HG02759 (cell line): Measurements from ENCODE around the gene ARPC5.
"Not testable (repeated sequence)": the region's sequence is repeated elsewhere in the genome, so short reads cannot be mapped to it uniquely, and the experiment has no call there.

Source experiments
- ATAC-seq: cut with Tn5 transposase; IDR thresholded peaks from one replicate; pipeline ENCODE4 v1.9.1; 2021; ENCODE audit warnings: mild to moderate bottlenecking, moderate library complexity; ENCODE audit not compliant: unreplicated experiment

ARPC5 gene

DNA sequence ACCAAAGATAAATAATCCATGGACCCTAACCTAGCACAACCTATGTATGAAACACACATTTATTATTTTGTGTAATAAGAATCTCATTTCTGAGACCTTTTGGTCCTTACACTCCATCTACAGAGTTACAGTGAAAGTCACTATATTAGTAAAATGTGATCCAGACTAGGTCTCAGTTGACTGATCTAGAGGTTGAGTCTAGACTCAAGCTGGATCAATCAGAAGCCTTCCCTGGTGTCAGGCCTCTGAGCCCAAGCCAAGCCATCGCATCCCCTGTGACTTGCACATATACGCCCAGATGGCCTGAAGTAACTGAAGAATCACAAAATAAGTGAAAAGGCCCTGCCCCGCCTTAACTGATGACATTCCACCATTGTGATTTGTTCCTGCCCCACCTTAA lies 22.6 kb downstream of the ARPC5 start:
- not testable (repeated sequence) for ATAC-seq

DNA sequence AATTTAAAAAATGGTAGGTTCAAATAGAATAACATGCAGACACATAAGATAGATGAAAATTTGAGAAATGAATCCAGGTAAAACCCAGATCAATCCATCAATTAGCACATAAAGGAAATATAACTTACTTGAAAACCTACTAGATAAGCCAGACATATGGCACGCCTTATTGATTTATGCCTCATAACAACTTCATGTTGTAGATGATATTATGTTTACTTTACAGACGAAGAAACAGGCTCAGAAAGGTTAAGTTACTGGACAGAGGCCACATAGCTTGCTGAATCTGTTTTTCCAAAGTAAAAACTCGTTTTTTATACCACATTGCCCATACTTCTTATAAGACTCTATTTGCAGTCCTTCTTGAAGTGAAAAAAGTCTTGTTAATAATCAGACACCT lies 23.2 kb downstream of the ARPC5 start:
- no peak for ATAC-seq

DNA sequence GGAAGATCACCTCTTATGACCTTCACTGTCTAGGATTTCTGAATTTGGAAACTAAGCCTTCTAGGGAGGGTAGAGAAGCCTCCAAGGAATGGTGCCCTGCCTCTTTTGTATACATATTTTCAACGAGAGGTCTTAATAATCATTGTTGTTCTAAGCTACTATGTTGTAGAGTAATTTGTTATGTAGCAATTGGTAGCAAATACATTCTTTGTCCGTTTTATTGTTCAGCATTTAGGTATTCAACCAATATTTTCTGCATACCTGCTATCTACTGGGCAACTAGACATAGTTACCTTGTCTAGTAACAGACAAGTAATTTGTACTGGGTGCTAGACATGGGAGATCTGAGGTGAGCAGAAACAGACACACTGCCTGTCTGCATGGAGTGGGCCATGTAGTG lies 24.6 kb downstream of the ARPC5 start:
- ATAC-seq: no peak

DNA sequence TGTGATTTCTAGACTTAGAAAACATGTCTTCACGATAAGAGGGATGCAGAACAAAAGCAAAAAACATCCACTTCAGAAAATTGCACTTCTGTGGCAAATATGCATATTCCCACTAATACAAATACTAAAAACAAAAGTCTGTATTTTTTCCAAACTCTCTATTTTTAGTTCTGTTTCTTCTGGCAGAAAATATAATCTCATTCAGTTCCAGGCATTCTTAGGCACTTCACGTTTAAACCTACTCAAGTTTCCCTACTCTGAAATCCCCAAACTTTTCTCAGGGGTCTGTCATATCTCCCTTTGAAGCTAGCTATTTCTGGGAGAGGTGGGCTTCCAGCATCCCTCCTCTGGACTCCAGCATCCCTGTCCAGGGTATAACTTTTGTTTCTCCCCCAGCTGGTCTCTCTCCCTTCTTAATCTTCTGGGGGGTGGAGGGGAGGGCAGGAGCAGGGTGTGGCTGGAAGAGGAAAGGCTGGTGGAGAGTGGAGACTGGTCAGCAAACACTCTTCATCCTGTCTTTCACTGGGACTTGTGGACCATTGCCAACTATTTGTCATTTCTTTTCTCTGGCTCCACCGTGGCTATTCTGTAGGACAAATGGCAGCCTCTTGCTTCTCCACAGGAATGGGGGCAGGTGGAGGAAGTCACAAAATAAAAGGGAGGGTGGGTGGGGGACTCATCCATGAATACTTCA lies 25.7 kb downstream of the ARPC5 start:
- ATAC-seq: no peak

DNA sequence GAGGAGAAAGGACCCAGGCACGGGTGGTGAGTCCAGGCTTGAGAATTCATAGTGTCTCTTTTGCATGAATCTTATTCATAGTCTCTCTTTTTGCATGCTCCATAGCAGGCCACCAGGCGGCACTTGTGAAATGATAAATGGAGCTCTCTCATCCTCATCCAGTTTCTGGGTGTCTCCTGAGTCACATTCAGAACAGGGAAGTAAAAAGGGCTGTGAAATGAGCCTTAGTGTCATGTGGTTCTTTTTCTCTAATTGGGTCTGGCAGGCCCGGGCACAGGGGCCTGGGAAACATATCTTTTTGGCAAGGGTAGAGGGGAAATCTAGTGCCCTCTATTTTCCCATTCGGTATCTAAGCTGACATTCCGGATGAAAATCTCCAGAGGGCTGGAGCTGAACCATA lies 26.3 kb downstream of the ARPC5 start:
- ATAC-seq: peak; percentile 50

- ATAC-seq: peak; percentile 55
These were observed 28.1 kb downstream of the ARPC5 start for GRCh38 chr1:183607322-183607980.

GRCh38 chr1:183605904-183606303 lies 29.7 kb downstream of the ARPC5 start:
- no peak for ATAC-seq

DNA sequence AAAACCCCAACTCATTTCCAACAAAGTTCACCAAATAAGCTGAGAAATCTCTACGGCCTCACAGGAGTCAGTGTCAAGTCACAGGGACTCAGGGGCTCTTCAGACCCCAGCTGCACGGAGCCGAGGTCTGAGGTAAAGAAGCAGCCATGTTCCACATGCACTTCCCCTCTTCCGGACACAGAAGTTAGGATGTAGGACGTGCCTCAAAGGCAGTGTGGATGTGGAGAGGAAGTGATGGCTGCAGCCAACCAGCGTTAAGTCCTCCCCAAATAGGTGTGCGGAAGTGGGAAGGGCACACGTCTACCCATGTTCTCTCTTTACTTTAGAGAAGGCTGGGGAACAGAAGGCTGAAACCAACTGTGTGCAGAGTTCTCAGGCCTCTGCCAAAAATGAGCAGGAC lies 30.8 kb downstream of the ARPC5 start:
- ATAC-seq: no peak

DNA sequence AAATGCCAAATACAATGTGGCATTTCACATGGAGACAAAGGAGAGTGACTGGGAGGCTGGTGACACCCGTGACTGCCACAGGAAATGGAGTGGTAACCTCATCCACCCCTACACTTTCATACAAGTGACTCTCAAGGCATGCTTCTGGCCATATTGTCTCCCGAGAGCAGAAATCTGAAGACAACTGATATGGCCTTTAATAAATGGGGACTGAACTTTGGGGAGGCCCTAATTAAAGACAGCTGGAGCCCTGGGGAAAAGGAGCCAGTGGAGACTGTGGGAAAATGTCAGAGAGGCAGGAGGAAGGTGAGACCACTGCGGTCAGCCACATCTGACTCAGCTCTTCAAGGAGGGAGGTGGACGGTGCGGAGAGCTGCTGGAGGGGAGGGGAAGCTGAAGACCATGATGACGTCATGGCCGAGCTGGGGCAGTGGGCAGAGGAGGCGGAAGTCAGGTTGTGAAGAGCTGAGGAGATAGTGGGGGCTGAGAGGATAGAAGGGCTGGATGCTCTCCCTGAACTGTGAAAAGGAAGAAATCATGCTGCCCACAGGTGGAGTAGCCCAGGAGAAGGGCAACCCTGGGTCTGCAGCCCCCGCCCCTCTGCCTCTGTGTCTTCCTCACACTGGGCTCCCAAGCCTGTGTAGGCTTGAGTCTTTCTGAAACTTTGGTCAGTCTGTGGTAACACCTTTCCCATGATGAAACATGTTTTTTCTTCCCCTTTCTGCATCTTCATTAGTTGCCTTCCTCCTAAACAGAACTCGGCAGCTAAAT lies 31.4 kb downstream of the ARPC5 start:
- ATAC-seq: no peak

DNA sequence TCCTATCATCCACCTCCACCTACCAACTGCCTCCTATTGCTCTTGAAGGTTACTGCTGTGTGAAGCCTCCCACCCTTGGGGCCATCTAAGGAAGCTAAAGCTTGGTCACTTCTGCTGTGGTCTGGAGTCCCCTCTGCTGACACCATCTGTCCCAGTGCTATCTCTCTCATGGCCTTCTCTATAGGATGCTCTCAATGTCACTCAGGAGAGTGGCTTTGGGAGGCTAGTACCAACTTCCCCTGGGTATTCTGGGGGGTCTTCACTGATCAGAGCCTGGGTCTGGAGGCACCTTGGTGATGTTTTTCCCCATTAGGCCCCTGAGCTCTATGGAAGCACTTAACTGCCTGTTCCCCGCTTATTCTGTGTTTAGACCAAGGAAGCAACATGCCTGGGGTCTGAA lies 33.1 kb downstream of the ARPC5 start:
- ATAC-seq: no peak

DNA sequence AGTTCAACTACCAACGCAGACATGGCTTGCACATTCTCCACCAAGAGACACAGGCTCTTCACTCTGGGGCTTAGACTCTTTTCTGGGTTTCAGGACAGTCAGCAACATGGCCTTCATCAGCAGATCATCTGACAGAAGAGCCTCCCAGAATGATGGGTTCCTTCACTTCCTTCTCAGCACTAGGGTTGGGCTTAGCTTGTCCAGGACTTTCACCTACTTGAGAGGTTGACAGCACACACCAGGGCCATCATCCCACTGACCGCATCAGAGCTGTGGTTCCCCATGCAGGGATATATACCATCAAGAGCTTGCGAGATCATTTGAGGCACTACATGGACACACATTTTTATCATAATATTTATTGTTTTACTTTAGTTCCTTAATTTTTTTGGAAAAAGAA lies 34.9 kb downstream of the ARPC5 start:
- no peak for ATAC-seq

DNA sequence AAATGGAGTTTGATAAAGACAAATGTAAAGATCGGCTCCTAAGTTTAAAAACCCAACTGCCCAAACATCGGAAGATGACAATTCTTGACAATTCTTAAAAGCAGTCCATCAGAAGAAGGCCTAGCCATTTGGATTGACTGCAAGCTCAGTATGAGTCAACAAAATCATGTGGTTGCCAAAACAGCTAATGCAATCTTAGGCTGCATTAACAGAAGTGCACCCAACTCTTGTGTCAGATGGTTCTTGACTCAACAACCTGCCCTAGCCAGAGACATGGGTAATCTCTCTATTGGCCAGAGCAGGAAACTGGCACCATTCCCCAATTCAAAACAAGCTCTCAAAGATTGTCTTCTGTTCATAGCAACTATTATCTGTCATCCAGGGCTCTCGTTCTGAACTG lies 35.4 kb downstream of the ARPC5 start:
- no peak for ATAC-seq

- peak; percentile 67 for ATAC-seq
These were observed 37.2 kb downstream of the ARPC5 start for GRCh38 chr1:183598386-183598785.

DNA sequence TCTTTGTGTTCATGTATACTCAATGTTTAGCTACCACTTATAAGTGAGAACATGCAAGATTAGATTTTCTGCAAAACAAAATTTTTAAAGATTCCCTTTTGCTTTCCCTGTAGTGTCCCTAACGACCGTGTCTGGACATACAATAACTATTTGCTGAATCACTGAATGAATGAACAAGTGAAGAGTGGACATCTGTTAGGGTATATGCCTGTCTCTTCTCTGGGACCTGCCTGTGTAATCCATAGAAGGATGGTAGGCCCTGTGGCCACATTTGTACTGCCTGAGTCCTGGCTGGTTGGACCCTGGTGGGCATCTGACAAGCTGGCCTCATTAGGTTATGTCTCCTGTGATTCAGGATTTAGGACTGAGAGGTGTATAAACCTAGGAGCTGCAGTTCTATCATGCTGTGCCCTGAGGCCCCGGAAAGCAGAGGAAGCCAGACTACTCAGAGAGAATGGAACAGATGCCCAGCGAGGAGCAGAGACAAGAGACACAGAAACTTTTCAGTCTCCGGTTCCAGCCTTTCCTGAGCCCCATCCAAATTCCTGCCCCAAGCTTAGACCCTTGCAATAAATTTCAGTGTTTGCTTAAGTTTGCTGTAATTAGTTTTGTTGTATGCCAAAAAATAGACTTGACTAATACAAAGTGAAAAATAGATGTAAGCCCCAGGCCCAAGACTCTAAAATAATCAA lies 37.8 kb downstream of the ARPC5 start:
- no peak for ATAC-seq

- no peak for ATAC-seq
These were observed 39.1 kb downstream of the ARPC5 start for GRCh38 chr1:183596500-183596899.

- ATAC-seq: no peak
These were observed 40.0 kb downstream of the ARPC5 start for GRCh38 chr1:183595537-183595936.

DNA sequence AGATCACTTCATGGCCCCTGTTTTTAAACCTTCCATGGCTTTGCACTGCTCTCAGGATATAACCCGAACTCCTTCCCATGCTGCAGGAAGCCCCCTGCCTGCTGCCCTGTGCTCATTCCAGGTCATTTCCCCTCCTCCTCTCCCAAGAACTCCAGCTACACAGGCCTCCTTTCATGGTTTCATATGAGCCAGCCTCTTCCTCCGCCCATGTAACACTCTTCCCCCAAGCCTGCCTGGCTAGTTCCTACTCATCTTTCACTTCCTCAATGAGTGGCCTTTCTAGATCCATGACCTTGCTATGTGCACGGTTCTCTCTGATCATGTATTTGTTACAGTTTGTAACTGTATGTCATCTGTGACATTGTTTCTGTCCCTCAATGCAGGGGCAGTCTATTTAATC lies 42.2 kb downstream of the ARPC5 start:
- ATAC-seq: peak; percentile 55

DNA sequence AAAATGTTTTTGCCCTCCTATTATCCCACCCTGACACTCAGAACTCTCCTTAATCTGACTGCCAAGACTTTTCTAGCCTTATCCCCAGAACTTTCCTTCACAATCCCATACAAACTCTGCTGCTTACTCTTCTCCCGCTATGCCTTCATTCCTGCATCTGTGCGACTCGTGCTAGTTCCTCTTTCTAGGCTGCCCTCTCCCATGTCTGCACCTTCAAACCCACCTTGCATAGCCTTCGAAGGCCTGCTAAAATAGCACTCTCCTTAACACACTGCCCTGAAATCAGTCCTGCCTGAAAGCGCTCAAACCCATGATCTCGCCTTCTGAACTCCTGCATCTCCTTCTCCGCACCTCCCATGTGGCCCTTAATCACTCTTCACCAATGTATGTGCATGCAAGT lies 42.9 kb downstream of the ARPC5 start:
- ATAC-seq: no peak

DNA sequence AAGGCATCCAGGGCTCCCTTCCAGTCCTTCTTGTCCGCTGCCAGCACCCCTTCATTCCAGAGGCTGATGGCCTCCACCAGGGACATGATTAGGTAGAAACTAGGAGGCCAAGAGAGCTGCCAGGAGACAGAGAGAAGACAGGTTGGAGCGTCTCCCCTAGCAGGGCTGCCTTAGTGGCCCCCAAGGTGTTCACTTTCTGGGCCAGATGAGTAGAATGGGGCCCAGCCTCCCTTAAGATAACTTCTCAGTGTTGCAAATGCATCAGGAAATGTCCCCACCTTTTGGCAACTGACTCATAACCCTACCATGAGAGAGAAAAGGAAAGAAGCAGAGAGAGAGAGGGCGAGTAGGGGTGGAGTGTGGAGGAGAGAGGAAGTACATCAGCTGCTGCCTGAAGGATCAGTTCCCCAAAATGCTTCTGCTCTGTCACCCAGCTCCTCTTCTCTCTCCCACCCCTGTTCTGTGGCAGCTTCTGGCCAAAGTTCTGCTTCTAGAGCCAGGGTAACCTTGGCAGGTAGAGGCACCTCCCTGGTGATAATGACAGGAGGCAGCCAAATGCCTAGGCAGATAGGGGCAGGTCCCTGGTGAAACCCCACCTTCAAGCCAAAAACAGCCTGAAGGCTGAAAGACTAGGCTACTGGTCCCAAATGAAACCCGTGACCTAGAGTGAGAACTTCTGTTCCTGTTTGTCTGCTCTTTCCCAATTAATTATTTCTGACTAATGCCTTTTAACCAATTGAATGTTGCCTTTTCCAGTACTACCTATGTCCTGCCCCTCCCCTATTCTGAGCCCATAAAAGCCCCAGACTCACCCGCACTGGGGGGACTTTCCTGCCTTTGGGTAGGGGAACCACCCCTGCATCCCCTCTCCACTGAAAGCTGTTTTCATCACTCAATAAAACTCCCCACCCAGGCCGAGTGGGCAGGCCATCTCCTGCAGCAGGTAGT lies 45.1 kb downstream of the ARPC5 start, which contains the start of gene NCF2:
Gene NCF2, minus strand, starts transcription at position 216 of the 948 bp plus-strand sequence. Its CDS starts 130 bp downstream, at position 86.
- ATAC-seq: peak; percentile 76

GRCh38 chr1:183589874-183590243 lies 45.7 kb downstream of the ARPC5 start:
- no peak for ATAC-seq
